Heart left ventricle (tissue), 16 donors: ENCODE results near the gene CRADD. TPM values are rescaled to one million over a fixed set of nuclear protein-coding genes. Genes with fewer than 3 reads are reported as not detected.

Experiments used
- ATAC-seq, 4 donors: fragments of 200-7000 bp; cut with Tn5 transposase; one replicate each; pipeline ENCODE4 v1.9.1; 2020 to 2022; ENCODE audit warnings: moderate library complexity in 4 of 4, mild to moderate bottlenecking in 3 of 4, moderate number of reproducible peaks in 1 of 4
- DNase-seq, 5 donors: peaks; one replicate each; pipeline ENCODE4 v3.0.0-alpha.2; 2020
- H3K27ac ChIP-seq, 12 donors: fragments of 200-600 bp; sonication (generic) in 4 of 12; one replicate each; pipeline versions ENCODE4 v1.5.0 to v1.8.0; 2016 to 2022; ENCODE audit warnings: mild to moderate bottlenecking in 2 of 12
- H3K27me3 ChIP-seq, 9 donors: fragments of 200-600 bp; sonication (generic) in 2 of 9; one replicate each; pipeline versions ENCODE4 v1.5.1 to v1.8.0; 2016 to 2022; ENCODE audit warnings: mild to moderate bottlenecking in 3 of 9
- H3K36me3 ChIP-seq, 9 donors: fragments of 200-600 bp; sonication (generic) in 2 of 9; one replicate each; pipeline versions ENCODE4 v1.5.0 to v1.8.0; 2018 to 2022; ENCODE audit warnings: mild to moderate bottlenecking in 2 of 9
- H3K4me1 ChIP-seq, 12 donors: fragments of 200-600 bp; sonication (generic) in 4 of 12; one replicate each; pipeline versions ENCODE4 v1.5.0 to v1.8.0; 2016 to 2022; ENCODE audit warnings: mild to moderate bottlenecking in 3 of 12
- H3K4me3 ChIP-seq, 12 donors: fragments of 200-600 bp; sonication (generic) in 4 of 12; one replicate each; pipeline versions ENCODE4 v1.5.0 to v1.8.0; 2017 to 2022; ENCODE audit warnings: mild to moderate bottlenecking in 9 of 12, moderate library complexity in 4 of 12
- H3K9me3 ChIP-seq, 12 donors: fragments of 200-600 bp; sonication (generic) in 4 of 12; one replicate each; pipeline versions ENCODE4 v1.5.0 to v1.8.0; 2016 to 2022; ENCODE audit warnings: mild to moderate bottlenecking in 1 of 12
- CTCF ChIP-seq, 12 donors: fragments of 200-600 bp; sonication (generic) in 4 of 12; IDR thresholded peaks; one replicate each; pipeline versions ENCODE4 v1.5.0 to v1.8.0; 2018 to 2022; ENCODE audit warnings: antibody characterized with exemption in 12 of 12, mild to moderate bottlenecking in 5 of 12
- POLR2A ChIP-seq, 2 donors: fragments of 450-650 bp; IDR thresholded peaks; one replicate each; pipeline ENCODE4 v1.6.1; 2017; ENCODE audit warnings: antibody characterized with exemption in 2 of 2, mild to moderate bottlenecking in 2 of 2, moderate library complexity in 2 of 2
- WGBS, 4 donors: extraction: QIAGEN DNeasy Blood & Tissue Kit in 2 of 4; methylation state at CpG; one replicate each; pipeline versions ENCODE4 v1.1.5 to v1.1.7; 2013 to 2018; 5-methylcytosine and 5-hydroxymethylcytosine counted together
- intact Hi-C, 10 donors: fragments of 100-400 bp; cut with DNase I; formaldehyde crosslinking; loops; one replicate each; pipeline versions ENCODE4 v1.11.1 to v1.14.2; 2022
- polyA plus RNA-seq, 2 donors: library from polyadenylated mRNA; stranded (reverse); fragments of 200-250 nt; gene quantifications; one replicate each; pipeline ENCODE4 v1.2.3, GENCODE V29; 2013
- total RNA-seq, 9 donors: library from RNA; depleted of rRNA in 2 of 9; stranded (reverse); fragments of >200 nt in 2 of 9; fragmentation: NEBNext Ultra II Directional in 3 of 9; extraction: Animal tissue kit (Norgen Biotek cat#: 25700) in 3 of 9; gene quantifications; one replicate each; pipeline versions ENCODE4 v1.1.0 to v1.2.4, GENCODE V29; 2016 to 2023
- donor health status: ischemic (EF 13 %, LVEDD 7.1; RV severe dilation, severe dysfunction).
- donor health status: healthy with polysubstance abuse.
- donor health status: DM: no; HTN: yes; CAD: no.
- donor health status: DM: no; HTN: no; CAD: no.
- donor health status: ischemic (EF 25% LVEDD 6.9; RV normal size, moderate dysfunction).
- donor health status: ischemic (EF 25% LVEDD 5.7; RV mildly dilated, moderate dysfunction).
- donor health status: healthy.
- donor health status: DM: yes; HTN: yes; CAD: no.
- donor health status: ischemic (EF 35%, LVEDD 5.7; RV mildly dilated, moderate dysfunction).
- donor health status: nonischemic (EF 11% LVEDD 7.7; RV severe dilation, severe dysfunction).
- donor health status: DM: yes; HTN: yes; CAD: no.
- donor health status: PGD.
- donor health status: ischemic (EF 29% LVEDD 5.4; RV normal size, mild dysfunction).
- donor health status: nonischemic (EF 23%, LVEDD 6.1; RV moderate dilation, normal function).

The CRADD gene
- total and polyA plus RNA-seq, 11 donors = 11.0 to 100 (median 44.5) TPM

- DNase-seq (no peak), ATAC-seq (no peak)
- Histone ChIP-seq H3K4me3 (no peak overlapping the region), H3K27ac (no peak overlapping the region), H3K4me1 (peaks cover 0 to 42% (median 24%) of the 10 kb centered on the region in 12 donors), H3K9me3 (no peaks in the 10 kb centered on the region), H3K36me3 (no peaks in the 10 kb centered on the region), H3K27me3 (no peaks in the 10 kb centered on the region)
- no peak for TF ChIP-seq POLR2A (IDR thresholded peaks at IDR 0.05)
- no peak for TF ChIP-seq CTCF (IDR thresholded peaks at IDR 0.05)
- intact Hi-C loops = no loop called here
- WGBS, 4 donors = 87 to 95% (median 91%) methylated on average over 5 of the region's 5 CpGs
Observed at GRCh38 chr12:93790472-93791152, 113.4 kb downstream of the CRADD start.

- no peak for ATAC-seq
- no peaks in the 10 kb centered on the region for H3K9me3 ChIP-seq
- TF ChIP-seq CTCF (IDR thresholded peaks at IDR 0.05) (no peak), POLR2A (IDR thresholded peaks at IDR 0.05) (no peak)
- 65 to 95% (median 94%) methylated on average over 3 of the region's 3 CpGs for WGBS, 4 donors
- H3K4me3 ChIP-seq = no peak overlapping the region
- H3K27me3 ChIP-seq = no peaks in the 10 kb centered on the region
- no peak overlapping the region for H3K27ac ChIP-seq
- peaks cover 0 to 42% (median 20%) of the 10 kb centered on the region in 12 donors for H3K4me1 ChIP-seq
- intact Hi-C loops = no loop called here
- no peaks in the 10 kb centered on the region for H3K36me3 ChIP-seq
- DNase-seq = no peak
Observed at GRCh38 chr12:93793007-93793406, 115.8 kb downstream of the CRADD start.

GRCh38 chr12:93793983-93794382 is 116.8 kb downstream of the CRADD start:
- no peak for DNase-seq
- H3K4me3 ChIP-seq = no peak overlapping the region
- TF ChIP-seq CTCF (IDR thresholded peaks at IDR 0.05) = no peak
- TF ChIP-seq POLR2A (IDR thresholded peaks at IDR 0.05) = no peak
- H3K27me3 ChIP-seq = no peaks in the 10 kb centered on the region
- H3K4me1 ChIP-seq = peaks cover 0 to 47% (median 20%) of the 10 kb centered on the region in 12 donors
- intact Hi-C loops = no loop called here
- H3K9me3 ChIP-seq = no peaks in the 10 kb centered on the region
- peak in 1 of 4 donors; percentile 58 for ATAC-seq
- no peaks in the 10 kb centered on the region for H3K36me3 ChIP-seq
- H3K27ac ChIP-seq = no peak overlapping the region

- Histone ChIP-seq H3K27me3 (no peaks in the 10 kb centered on the region), H3K36me3 (no peaks in the 10 kb centered on the region), H3K4me3 (no peak overlapping the region), H3K27ac (no peak overlapping the region), H3K4me1 (peaks cover 0 to 46% (median 17%) of the 10 kb centered on the region in 12 donors), H3K9me3 (no peaks in the 10 kb centered on the region)
- ATAC-seq (no peak), DNase-seq (no peak)
- no peak for TF ChIP-seq CTCF (IDR thresholded peaks at IDR 0.05)
- no peak for TF ChIP-seq POLR2A (IDR thresholded peaks at IDR 0.05)
- 91 to 100% (median 94%) methylated on average over 2 of the region's 2 CpGs for WGBS, 4 donors
- intact Hi-C loops = no loop called here
Observed at GRCh38 chr12:93794738-93795137, 117.6 kb downstream of the CRADD start.
